ENCODE results near the gene TUBGCP6.

The TUBGCP6 gene

DNA sequence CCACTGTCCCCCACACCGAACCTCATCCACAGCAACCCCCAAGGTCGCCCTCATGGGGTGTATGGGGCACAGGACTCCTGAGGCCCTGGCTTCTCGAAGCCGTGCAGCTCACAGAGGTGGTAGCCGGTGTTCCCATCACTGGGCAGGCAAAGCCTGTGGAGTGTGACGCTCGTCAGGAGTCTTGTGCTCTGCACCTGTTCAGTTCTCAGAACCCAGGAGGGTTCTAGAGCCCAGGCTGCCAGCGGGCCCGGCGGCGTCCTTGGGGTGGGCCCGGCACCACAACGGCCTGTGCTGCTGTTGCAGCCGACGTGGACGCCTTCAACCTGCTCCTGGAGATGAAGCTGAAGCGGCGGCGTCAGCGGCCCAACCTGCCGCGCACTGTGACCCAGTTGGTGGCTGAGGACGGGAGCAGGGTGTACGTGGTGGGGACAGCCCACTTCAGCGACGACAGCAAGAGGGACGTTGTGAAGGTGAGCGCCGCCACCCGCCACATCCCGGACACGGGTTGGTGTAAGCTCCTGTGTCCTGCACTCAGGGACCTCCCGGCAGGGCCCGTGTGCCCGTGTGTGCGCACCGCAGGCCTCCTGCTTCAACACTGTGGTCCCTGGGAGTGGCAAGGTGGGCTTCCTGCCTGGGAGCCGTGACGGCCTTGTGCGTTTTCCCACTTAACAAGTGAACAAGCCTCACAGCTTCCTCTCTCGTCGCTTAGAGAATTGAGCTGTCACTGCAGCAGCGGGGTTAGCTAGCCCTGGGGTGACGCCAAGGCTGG is 50.6 kb downstream of the TUBGCP6 start:
- H3K4me1 ChIP-seq, result peaks cover 21% of the 10 kb centered on the region

GRCh38 chr22:50193621-50194020 is 51.2 kb downstream of the TUBGCP6 start:
- no peak overlapping the region for H3K4me3 ChIP-seq (ENCODE audit: low read depth, low read length)
- peaks cover 24% of the 10 kb centered on the region for H3K4me1 ChIP-seq
- peaks cover 40% of the 10 kb centered on the region for H3K36me3 ChIP-seq
- no peaks in the 10 kb centered on the region for H3K9me3 ChIP-seq
- H3K27me3 ChIP-seq, result no peaks in the 10 kb centered on the region
- no peak for TF ChIP-seq CTCF (IDR thresholded peaks at IDR 0.05; ENCODE audit: low read depth, low read length)
- no peak for DNase-seq

More for the DNA sequence above, 50.6 kb downstream of the TUBGCP6 start:
- H3K4me3 ChIP-seq (ENCODE audit: low read depth, low read length), result no peak overlapping the region
- H3K9me3 ChIP-seq, result no peaks in the 10 kb centered on the region
- no peak for DNase-seq
- no peaks in the 10 kb centered on the region for H3K27me3 ChIP-seq
- no peak for TF ChIP-seq CTCF (IDR thresholded peaks at IDR 0.05; ENCODE audit: low read depth, low read length)
- peaks cover 42% of the 10 kb centered on the region for H3K36me3 ChIP-seq

GRCh38 chr22:50192436-50193204 is 52.2 kb downstream of the TUBGCP6 start:
- TF ChIP-seq CTCF (IDR thresholded peaks at IDR 0.05; ENCODE audit: low read depth, low read length), result no peak
- DNase-seq, result no peak
- Histone ChIP-seq H3K27me3 (no peaks in the 10 kb centered on the region), H3K36me3 (peaks cover 36% of the 10 kb centered on the region), H3K4me3 (ENCODE audit: low read depth, low read length) (no peak overlapping the region), H3K9me3 (no peaks in the 10 kb centered on the region), H3K4me1 (peaks cover 24% of the 10 kb centered on the region)

GRCh38 chr22:50190941-50191741 is 53.7 kb downstream of the TUBGCP6 start:
- no peak for TF ChIP-seq CTCF (IDR thresholded peaks at IDR 0.05; ENCODE audit: low read depth, low read length)
- Histone ChIP-seq H3K4me1 (peaks cover 28% of the 10 kb centered on the region), H3K9me3 (no peaks in the 10 kb centered on the region), H3K36me3 (peaks cover 30% of the 10 kb centered on the region), H3K4me3 (ENCODE audit: low read depth, low read length) (peak overlapping the region; percentile 49), H3K27me3 (no peaks in the 10 kb centered on the region)
- no peak for DNase-seq

- Histone ChIP-seq H3K36me3 (peaks cover 23% of the 10 kb centered on the region), H3K4me1 (peaks cover 28% of the 10 kb centered on the region), H3K27me3 (no peaks in the 10 kb centered on the region), H3K9me3 (no peaks in the 10 kb centered on the region), H3K4me3 (ENCODE audit: low read depth, low read length) (peak overlapping the region; percentile 49)
- peak; percentile 40 for TF ChIP-seq CTCF (IDR thresholded peaks at IDR 0.05; ENCODE audit: low read depth, low read length)
- DNase-seq, result peak; percentile 94
Observed at GRCh38 chr22:50190182-50190940, 54.5 kb downstream of the TUBGCP6 start.

All from BE2C (cell line).